Measurements from ENCODE around the gene ZNF600. TPM values are rescaled to one million over a fixed set of nuclear protein-coding genes. Genes with fewer than 3 reads are reported as not detected.
A peak's percentile ranks its signal among the peaks of the same experiment; 100 is the strongest.
"Not testable (repeated sequence)": the region's sequence is repeated elsewhere in the genome, so short reads cannot be mapped to it uniquely, and the experiment has no call there.

The ZNF600 gene
- 18.3 TPM for polyA plus RNA-seq

DNA sequence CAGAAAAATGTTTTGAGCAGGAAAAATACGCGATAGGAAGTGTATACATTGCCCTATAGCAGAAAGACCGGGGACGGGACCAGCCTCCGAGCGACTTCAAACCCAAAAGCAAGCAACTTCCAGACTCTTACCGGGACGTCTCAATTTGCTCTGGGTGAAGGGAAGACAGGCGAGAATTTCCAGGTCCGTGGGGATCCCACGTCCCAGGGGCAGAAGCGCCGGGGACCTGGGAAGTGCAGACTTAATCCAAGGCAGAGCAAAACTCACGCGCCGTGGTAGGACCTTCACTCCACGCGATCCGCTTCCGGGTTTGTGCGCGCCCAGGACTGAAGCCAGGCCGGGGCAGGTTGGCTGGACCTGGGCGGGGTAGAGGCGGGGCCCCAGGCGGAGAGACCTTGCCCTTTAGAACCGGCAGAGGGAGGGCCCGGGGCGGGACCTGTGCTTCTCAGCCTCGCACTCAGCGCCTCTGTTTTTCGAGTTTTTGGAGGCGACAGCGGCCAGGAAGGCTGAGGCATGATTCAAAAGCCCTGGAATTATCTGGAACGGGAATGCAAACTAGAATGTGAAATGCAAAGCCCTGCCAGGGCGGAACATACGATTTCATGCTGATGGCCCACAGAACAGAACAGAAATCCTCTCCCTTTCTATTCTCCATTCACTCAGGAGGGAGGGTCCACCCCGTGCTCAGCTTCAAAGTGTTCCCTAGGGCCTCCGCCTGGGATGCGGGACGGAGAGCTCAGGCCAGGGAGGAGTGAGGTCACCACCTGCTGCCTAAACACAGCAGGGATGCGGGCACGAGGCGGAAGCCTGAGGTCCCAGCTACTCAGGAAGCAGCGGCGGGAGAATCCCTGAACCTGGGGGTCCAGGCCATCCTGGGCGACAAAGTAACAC, at the start of gene ZNF600:
ZNF600 (minus strand) TSS at position 328 of the 891 bp plus-strand sequence. CDS start 7,903 bp downstream, outside the sequence.
- peaks cover 19 to 24% (median 19%) of the 10 kb centered on the region in 3 donors for H3K4me1 Mint-ChIP-seq

DNA sequence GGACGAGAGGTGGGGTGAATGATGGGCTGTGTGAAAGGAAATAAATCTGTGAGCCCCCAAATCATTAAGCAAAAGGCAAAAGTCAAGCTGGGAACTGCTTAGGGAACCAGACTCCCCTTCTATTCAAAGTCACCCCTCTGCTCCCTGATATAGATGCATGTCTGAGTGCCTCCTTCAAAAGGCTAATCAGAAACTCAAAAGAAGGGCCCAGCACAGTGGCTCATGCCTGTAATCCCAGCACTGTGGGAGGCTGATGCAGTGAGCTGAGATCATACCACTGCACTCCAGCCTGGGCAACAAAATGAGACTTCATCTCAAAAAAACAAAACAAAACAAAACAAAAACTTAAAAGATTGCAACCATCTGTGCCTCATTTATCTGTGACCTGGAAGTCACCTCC, 47.7 kb upstream of the ZNF600 start:
- not testable (repeated sequence) for H3K4me1 Mint-ChIP-seq, H3K4me3 Mint-ChIP-seq, H3K27ac Mint-ChIP-seq, H3K36me3 Mint-ChIP-seq, H3K27me3 Mint-ChIP-seq
- H3K9me3 Mint-ChIP-seq = peaks cover 16 to 37% (median 21%) of the 10 kb centered on the region in 3 donors

More for the DNA sequence above, at the start of gene ZNF600:
- not testable (repeated sequence) for H3K36me3 Mint-ChIP-seq, H3K9me3 Mint-ChIP-seq, H3K27me3 Mint-ChIP-seq
- Mint-ChIP-seq H3K4me3 (peak within 1 kb of the TSS; percentile 94 to 98 (median 98)), H3K27ac (peak within 1 kb of the TSS; percentile 75 to 96 (median 88))

DNA sequence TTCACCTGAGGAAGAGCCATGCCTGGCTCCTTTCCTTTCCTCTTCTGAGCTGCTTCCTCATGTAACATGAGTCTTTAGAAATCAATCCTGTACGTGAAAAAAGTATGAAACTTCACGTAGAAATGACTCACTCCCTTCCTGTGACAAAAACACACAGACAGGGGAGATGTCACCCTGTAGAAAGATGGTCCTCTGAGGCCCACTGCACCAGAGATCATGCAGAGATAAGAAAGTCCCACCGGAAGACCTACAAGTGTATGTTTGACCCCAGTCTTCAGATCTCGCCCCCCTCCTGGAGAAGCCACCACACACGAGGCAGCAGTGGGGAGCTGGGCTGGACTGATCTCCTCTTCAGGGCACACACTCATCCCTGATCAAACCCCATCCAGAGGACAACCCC, 47.0 kb upstream of the ZNF600 start:
- not testable (repeated sequence) for H3K4me1 Mint-ChIP-seq, H3K27me3 Mint-ChIP-seq, H3K36me3 Mint-ChIP-seq
- peak overlapping the region in 1 of 4 donors; percentile 6 for H3K4me3 Mint-ChIP-seq
- H3K9me3 Mint-ChIP-seq = peaks cover 15 to 37% (median 21%) of the 10 kb centered on the region in 3 donors
- H3K27ac Mint-ChIP-seq = peak overlapping the region in 1 of 3 donors; percentile 13

DNA sequence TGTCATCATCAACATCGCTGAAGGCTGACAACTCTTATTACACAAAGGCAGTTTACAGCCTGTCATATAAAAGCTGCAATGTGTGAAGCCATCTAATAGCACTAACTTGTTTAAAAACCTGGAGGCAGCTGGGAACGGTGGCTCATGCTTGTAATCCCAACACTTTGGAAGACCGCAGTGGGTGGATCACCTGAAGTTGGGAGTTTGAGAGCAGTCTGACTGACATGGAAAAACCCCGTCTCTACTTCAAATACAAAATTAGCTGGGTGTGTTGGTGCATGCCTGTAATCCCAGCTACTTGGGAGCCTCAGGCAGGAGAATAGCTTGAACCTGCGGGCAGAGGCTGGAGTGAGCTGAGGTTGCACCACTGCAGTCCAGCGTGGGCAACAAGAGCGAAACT, 43.3 kb upstream of the ZNF600 start:
- peaks cover 8 to 21% (median 13%) of the 10 kb centered on the region in 3 donors for H3K9me3 Mint-ChIP-seq
- H3K36me3 Mint-ChIP-seq, H3K27ac Mint-ChIP-seq, H3K4me3 Mint-ChIP-seq, H3K27me3 Mint-ChIP-seq, H3K4me1 Mint-ChIP-seq: not testable (repeated sequence)

DNA sequence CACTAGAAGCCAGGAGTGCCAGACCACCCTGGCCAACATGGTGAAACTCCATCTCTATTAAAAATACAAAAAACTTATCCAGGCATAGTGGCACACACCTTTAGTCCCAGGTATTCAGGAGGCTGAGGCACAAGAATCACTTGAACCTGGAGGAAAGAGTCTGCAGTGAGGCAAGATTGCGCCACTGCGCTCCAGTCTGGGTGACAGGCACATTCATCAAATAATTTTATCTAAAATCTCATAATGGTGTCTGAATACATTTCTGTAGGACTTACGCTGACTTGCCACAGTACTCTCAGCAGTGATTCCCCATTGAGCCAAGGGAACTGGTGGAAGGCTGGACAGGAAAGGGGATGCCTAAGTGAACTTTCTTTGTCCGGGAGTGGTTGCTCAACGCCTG, 39.2 kb upstream of the ZNF600 start:
- Mint-ChIP-seq H3K27ac (no peak overlapping the region), H3K4me3 (no peak overlapping the region), H3K36me3 (peaks cover 3% of the 10 kb centered on the region), H3K9me3 (peaks cover 0 to 12% (median 7%) of the 10 kb centered on the region in 3 donors), H3K27me3 (no peaks in the 10 kb centered on the region), H3K4me1 (peaks cover under 1 to 6% (median 4%) of the 10 kb centered on the region in 3 donors)

DNA sequence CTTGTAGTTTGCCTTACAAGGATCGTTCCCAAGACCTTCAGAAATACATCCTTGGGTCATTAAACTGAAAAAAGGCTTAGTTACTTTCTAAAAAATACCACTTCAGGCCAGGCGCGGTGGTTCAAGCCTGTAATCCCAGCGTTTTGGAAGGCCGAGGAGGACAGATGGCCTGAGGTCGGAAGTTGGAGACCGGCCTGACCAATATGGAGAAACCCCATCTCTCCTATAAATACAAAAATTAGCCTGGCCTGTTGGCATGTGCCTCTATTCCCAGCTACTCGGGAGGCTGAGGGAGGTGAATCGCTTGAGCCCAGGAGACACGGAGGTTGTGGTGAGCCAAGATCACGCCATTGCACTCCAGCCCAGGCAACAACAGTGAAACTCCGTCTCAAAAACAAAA, 37.1 kb upstream of the ZNF600 start:
- H3K36me3 Mint-ChIP-seq = peaks cover 6% of the 10 kb centered on the region
- H3K9me3 Mint-ChIP-seq = peaks cover 0 to 12% (median 3%) of the 10 kb centered on the region in 3 donors
- H3K4me3 Mint-ChIP-seq = peak overlapping the region in 1 of 4 donors; percentile 65
- H3K27me3 Mint-ChIP-seq = no peaks in the 10 kb centered on the region
- H3K27ac Mint-ChIP-seq = peak overlapping the region in 1 of 3 donors; percentile 46
- peaks cover 8 to 11% (median 10%) of the 10 kb centered on the region in 3 donors for H3K4me1 Mint-ChIP-seq

DNA sequence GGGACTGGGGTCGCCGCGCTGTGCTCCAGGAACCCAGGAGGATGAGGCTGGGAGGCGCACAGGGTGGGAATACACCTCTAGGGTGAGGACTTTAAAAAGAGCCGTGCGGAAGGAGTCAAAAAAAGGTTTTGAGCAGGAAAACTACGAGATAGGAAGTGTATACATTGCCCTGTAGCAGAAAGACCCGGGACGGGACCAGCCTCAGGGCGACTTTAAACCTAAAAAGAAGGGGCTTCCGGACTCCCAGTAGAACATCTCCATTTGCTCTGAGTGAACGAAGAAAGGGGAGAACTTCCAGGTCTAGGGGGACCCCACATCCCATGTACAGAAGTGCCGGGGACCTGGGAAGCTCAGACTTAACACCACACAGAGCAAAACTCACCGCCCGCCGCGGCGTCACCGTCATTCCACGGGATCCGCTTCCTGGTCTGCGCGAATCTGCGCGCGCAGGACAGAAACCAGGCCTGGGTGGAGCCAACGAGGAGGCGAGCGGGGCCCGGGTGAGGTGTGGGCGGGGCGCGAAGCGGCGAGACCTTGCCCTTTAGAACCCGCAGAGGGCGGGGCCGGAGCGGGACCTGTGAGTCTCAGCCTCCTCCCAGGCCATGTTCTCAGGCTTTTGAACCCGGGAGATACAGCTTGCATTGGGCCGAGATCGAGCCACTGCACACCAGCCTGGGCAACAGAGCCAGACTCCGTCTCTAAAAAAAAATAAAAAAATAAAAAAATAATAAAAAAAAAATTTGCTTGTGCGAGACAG, 34.8 kb upstream of the ZNF600 start, which contains the start of gene ZNF28:
ZNF28 (minus strand) TSS at position 430 of the 757 bp plus-strand sequence. CDS start 3,675 bp downstream, outside the sequence.
- Mint-ChIP-seq H3K9me3 (peaks cover 2 to 15% (median 4%) of the 10 kb centered on the region in 3 donors), H3K27ac (peak within 1 kb of the TSS; percentile 82 to 95 (median 94)), H3K4me3 (peak within 1 kb of the TSS; percentile 89 to 98 (median 96))

DNA sequence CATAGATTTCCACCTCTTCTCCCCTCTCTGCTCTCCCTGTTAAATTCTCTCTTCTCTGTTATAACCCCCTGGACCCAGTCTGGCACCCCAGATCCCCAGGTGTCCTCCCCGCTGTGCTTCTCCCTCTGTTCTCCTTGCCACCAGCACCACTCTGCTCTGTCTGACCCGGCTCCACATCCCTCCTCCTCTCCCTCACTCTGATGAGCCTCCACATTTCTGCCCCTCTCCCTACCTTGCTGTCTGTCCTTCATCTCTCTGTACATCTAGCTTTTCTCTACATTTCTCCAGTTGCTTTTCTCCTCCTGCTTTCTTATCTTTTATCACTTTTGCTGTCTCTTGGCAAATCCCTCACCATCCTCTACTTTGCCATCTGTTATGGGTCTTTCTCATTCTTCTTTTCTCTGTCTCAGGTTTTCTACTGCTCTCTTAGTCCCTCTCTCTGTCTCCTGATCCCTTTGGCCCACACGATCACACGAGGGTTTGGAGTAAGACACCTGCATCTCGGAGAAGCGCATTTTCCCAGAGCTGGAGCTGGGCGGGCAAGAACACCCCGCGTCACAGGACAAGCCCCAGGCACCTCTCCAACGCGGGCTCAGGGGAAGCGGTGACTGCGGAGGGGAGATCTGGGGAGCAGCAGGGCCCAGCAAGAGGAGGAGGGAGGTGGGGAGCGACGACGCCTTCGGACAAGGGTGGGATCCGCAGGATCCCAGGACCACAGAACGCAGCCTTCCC, 34.0 kb upstream of the ZNF600 start:
- not testable (repeated sequence) for H3K27me3 Mint-ChIP-seq
- Mint-ChIP-seq H3K27ac (peak overlapping the region; percentile 82 to 95 (median 94)), H3K4me3 (peak overlapping the region; percentile 89 to 98 (median 96)), H3K4me1 (peaks cover 8 to 14% (median 11%) of the 10 kb centered on the region in 3 donors), H3K9me3 (peaks cover 2 to 15% (median 4%) of the 10 kb centered on the region in 3 donors), H3K36me3 (peaks cover 21% of the 10 kb centered on the region)

More for the DNA sequence above, 34.8 kb upstream of the ZNF600 start, which contains the start of gene ZNF28:
- H3K36me3 Mint-ChIP-seq = peaks cover 19% of the 10 kb centered on the region
- not testable (repeated sequence) for H3K27me3 Mint-ChIP-seq
- H3K4me1 Mint-ChIP-seq = peaks cover 8 to 14% (median 11%) of the 10 kb centered on the region in 3 donors

DNA sequence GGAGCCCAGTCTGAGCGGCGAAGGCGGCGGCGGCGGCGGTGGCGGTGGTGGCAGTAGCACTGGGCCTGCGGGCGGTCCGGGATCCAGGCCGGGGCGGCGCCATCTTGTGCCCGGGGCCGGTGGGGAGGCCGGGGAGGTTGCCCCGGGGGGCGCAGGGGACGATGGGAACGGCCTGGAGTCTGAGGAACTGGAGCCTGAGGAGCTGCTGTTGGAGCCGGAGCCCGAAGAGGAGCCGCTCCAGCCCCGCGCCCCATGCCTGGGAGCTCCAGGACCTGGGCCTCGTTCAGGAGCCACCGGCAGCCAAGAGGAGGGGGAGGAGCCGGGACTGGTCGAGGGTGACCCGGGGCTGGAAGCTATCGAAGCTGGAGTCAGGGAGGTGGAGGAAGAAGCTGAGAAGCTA, 23.2 kb upstream of the ZNF600 start:
- Mint-ChIP-seq H3K27ac (no peak overlapping the region), H3K36me3 (peaks cover 39% of the 10 kb centered on the region), H3K4me3 (no peak overlapping the region), H3K4me1 (no peaks in the 10 kb centered on the region), H3K9me3 (peaks cover 6 to 8% (median 7%) of the 10 kb centered on the region in 3 donors), H3K27me3 (no peaks in the 10 kb centered on the region)

DNA sequence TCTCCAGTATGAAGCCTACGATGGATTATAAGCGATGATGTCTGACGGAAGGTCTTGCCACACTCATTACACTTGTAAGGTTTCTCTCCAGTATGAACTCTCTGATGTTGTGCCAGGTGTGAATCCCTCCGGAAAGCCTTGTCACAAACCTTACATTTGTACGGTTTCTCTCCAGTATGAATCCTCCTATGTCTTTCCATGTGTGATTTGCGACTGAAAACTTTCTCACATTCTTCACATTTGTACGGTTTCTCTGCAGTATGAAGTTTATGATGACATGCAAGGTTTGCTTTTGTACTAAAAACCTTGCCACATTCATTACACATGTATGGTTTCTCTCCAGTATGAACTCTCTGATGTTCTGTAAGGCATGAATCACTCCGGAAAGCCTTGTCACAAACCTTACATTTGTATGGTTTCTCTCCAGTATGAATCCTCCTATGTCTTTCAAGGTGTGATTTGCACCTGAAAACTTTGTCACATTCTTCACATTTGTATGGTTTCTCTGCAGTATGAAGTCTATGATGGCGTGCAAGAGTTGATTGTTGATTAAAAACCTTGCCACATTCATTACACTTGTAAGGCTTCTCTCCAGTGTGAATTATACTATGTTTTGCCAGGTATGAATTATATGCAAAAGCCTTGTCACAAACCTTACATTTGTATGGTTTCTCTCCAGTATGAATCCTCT, 13.5 kb upstream of the ZNF600 start:
- H3K36me3 Mint-ChIP-seq = peaks cover 38% of the 10 kb centered on the region
- H3K4me1 Mint-ChIP-seq, H3K27me3 Mint-ChIP-seq, H3K27ac Mint-ChIP-seq, H3K4me3 Mint-ChIP-seq: not testable (repeated sequence)
- H3K9me3 Mint-ChIP-seq = peaks cover 20 to 62% (median 42%) of the 10 kb centered on the region in 3 donors

DNA sequence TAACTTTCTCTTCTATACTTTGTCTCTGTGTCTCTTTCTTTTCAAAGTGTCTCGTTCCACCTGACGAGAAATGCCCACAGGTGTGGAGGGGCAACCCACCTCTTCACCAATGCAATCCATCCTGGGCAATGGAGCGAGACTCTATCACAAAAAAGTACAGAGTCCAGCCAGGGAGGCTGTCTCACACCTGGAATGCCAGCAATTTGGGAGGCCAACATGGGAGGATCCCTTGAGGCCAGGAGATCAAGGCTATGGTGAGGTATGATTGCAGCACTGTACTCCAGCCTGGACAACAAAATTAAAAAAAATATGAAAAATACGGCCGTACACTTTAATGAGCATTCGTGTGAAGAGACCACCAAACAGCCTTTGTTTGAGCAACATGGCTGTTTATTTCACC, 2.8 kb upstream of the ZNF600 start:
- no peak overlapping the region for H3K27ac Mint-ChIP-seq
- H3K36me3 Mint-ChIP-seq = peaks cover 4% of the 10 kb centered on the region
- peaks cover 2 to 13% (median 8%) of the 10 kb centered on the region in 3 donors for H3K9me3 Mint-ChIP-seq
- H3K4me3 Mint-ChIP-seq = peak overlapping the region in 2 of 4 donors; percentile 76 to 98
- no peaks in the 10 kb centered on the region for H3K27me3 Mint-ChIP-seq
- H3K4me1 Mint-ChIP-seq = peaks cover 14 to 22% (median 17%) of the 10 kb centered on the region in 3 donors

DNA sequence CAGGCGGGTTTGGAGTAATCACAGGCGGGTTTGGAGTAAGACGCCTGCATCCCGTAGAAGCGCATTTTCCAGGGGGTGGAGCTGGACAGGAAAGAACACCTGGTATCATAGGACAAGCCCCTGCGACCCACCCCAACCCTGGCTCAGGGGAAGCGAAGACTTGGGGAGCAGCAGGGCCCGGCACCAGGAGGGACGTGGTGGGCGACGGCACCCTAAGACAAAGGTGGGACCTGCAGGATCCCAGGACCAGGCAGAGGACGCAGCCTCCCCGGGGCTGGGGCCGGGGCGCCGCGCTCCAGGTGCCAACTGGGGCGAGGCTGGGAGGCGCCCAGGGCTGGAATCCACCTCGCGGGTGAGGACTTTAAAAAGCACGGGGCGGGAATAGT, 520 bp downstream of the ZNF600 start:
- no peaks in the 10 kb centered on the region for H3K27me3 Mint-ChIP-seq
- H3K4me1 Mint-ChIP-seq = peaks cover 19 to 24% (median 19%) of the 10 kb centered on the region in 3 donors
- peaks cover 0 to 8% (median 3%) of the 10 kb centered on the region in 3 donors for H3K9me3 Mint-ChIP-seq
- H3K4me3 Mint-ChIP-seq = peak overlapping the region; percentile 94 to 98 (median 98)
- H3K27ac Mint-ChIP-seq = peak overlapping the region in 2 of 3 donors; percentile 88 to 96
- peaks cover 7% of the 10 kb centered on the region for H3K36me3 Mint-ChIP-seq

DNA sequence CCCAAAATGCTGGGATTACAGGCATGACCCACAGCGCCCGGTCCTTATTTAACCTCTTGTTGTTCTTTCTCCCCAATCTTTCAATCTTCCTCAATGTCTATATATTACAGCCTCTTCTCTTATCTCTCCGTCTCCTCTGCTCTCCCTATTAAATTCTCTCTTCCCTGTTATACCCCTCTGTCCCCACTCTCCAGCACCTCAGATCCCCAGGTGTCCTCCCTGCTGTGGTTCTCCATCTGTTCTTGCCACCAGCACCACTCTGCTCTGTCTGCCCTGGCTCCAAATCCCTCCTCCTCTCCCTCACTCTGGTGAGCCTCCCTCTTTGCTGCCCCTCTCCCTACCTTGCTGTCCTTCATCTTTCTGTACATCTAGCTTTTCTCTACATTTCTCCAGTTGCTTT, 1.1 kb downstream of the ZNF600 start:
- Mint-ChIP-seq H3K9me3 (peaks cover 0 to 8% (median 3%) of the 10 kb centered on the region in 3 donors), H3K36me3 (peaks cover 10% of the 10 kb centered on the region), H3K27ac (peak overlapping the region in 2 of 3 donors; percentile 47 to 78), H3K4me3 (peak overlapping the region; percentile 94 to 98 (median 98)), H3K4me1 (peaks cover 19 to 24% (median 19%) of the 10 kb centered on the region in 3 donors), H3K27me3 (no peaks in the 10 kb centered on the region)

DNA sequence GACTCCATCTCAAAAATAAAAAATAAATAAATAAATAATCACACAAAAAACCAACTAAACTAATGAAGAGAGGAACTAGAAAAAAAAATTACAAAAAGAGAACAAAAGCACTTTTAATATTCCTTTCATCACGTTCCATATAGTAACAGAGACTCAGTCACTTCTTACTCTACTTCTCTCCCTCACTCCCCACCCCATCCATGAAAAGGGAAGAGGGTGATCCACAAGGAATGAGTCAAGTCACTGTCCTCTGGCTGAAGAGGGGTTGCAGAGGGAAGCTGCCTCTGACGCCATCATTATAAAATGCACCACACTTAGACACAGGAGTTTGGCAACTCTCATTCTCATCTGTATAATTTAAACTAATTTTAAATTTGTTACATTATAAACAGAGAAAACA, 3.7 kb downstream of the ZNF600 start:
- not testable (repeated sequence) for H3K27me3 Mint-ChIP-seq, H3K9me3 Mint-ChIP-seq, H3K27ac Mint-ChIP-seq, H3K4me3 Mint-ChIP-seq
- Mint-ChIP-seq H3K4me1 (peaks cover 19 to 24% (median 19%) of the 10 kb centered on the region in 3 donors), H3K36me3 (peaks cover 26% of the 10 kb centered on the region)
